ENCODE data around the gene BTRC.

The BTRC gene

DNA sequence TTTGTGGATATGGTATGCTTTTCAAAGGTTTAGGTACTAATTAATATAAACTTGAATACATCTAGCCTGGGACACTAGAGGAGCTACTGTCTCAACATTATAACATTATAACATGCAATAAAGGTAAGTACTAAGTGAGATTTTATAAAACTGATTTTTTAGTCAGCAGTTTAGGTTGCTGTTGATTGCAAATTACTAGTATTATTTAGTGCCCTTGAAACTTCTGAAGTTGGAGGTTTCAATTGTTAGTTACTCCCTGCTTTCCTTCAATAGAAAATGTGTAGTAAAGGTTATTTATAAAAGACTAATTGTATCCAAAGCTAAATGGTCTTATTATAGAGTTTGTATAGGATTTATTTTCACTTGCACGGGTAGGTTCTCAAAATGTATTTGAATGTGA is 138.8 kb downstream of the BTRC start:
- Histone ChIP-seq H3K27me3 (ENCODE audit: insufficient read depth, poor library complexity, severe bottlenecking) (no peaks in the 10 kb centered on the region), H3K9me3 (ENCODE audit: severe bottlenecking) (no peaks in the 10 kb centered on the region), H3K4me1 (ENCODE audit: insufficient read depth, poor library complexity, severe bottlenecking) (peaks cover 8% of the 10 kb centered on the region), H3K27ac (ENCODE audit: poor library complexity, severe bottlenecking) (no peak overlapping the region), H3K4me3 (ENCODE audit: severe bottlenecking) (no peak overlapping the region), H3K36me3 (ENCODE audit: low read depth) (no peaks in the 10 kb centered on the region; the same call in 1 of the 2 replicates)
- DNase-seq (ENCODE audit: low spot score) (no peak), ATAC-seq (ENCODE audit: low read depth) (no peak)
- TF ChIP-seq, protein P1, sequence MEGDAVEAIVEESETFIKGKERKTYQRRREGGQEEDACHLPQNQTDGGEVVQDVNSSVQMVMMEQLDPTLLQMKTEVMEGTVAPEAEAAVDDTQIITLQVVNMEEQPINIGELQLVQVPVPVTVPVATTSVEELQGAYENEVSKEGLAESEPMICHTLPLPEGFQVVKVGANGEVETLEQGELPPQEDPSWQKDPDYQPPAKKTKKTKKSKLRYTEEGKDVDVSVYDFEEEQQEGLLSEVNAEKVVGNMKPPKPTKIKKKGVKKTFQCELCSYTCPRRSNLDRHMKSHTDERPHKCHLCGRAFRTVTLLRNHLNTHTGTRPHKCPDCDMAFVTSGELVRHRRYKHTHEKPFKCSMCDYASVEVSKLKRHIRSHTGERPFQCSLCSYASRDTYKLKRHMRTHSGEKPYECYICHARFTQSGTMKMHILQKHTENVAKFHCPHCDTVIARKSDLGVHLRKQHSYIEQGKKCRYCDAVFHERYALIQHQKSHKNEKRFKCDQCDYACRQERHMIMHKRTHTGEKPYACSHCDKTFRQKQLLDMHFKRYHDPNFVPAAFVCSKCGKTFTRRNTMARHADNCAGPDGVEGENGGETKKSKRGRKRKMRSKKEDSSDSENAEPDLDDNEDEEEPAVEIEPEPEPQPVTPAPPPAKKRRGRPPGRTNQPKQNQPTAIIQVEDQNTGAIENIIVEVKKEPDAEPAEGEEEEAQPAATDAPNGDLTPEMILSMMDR (IDR thresholded peaks at IDR 0.05; ENCODE audit: poor library complexity, severe bottlenecking), result no peak

DNA sequence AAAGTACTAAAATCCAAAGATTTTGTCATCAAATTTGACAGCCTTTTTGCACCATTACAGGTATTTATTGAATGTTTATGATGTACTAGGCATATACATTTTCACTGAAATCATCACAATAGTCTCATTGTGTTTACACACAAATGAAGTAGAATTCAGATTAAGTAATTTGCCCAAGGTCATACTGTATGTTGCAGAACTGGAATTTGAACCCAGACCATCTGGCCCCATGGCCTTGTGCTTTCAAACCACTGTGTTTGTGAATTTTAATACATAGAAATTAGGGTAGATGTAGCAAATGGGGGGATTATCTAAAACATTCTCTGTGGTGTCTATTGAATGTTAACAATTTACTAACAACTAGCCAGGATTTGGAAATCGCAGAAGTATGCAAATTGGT is 139.3 kb downstream of the BTRC start:
- Histone ChIP-seq H3K4me3 (ENCODE audit: severe bottlenecking) (no peak overlapping the region), H3K4me1 (ENCODE audit: insufficient read depth, poor library complexity, severe bottlenecking) (peaks cover 8% of the 10 kb centered on the region), H3K27me3 (ENCODE audit: insufficient read depth, poor library complexity, severe bottlenecking) (no peaks in the 10 kb centered on the region), H3K36me3 (ENCODE audit: low read depth) (no peaks in the 10 kb centered on the region; the same call in 1 of the 2 replicates), H3K27ac (ENCODE audit: poor library complexity, severe bottlenecking) (no peak overlapping the region), H3K9me3 (ENCODE audit: severe bottlenecking) (no peaks in the 10 kb centered on the region)
- DNase-seq (ENCODE audit: low spot score) (no peak), ATAC-seq (ENCODE audit: low read depth) (no peak)
- TF ChIP-seq, protein P1 (IDR thresholded peaks at IDR 0.05; ENCODE audit: poor library complexity, severe bottlenecking), result no peak

DNA sequence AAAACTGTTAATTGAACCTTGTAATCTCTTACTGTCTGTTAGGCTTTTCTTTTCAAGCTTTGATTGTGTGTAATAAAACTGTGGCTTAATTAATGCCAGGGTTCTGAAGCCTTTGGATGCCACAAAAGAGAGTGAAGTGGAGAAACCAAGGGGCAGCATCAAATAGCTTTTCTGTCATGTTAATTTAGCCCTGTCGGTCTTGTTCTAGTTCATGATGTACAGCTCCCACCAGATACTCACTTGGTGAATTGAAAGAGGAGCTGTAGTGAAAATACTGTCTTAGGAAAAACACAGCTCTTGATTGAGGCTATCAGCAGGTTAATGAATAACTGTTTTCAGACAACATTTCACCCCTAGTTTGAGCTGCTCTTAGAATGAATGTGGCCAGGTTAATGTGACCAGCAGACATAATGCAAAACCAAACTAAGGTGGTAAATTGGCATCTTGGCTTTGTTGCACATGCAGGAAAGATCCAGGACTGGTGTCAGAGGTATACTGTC is 139.9 kb downstream of the BTRC start:
- TF ChIP-seq, protein P1 (IDR thresholded peaks at IDR 0.05; ENCODE audit: poor library complexity, severe bottlenecking), result no peak
- no peak for ATAC-seq (ENCODE audit: low read depth)
- Histone ChIP-seq H3K4me1 (ENCODE audit: insufficient read depth, poor library complexity, severe bottlenecking) (peaks cover 8% of the 10 kb centered on the region), H3K9me3 (ENCODE audit: severe bottlenecking) (no peaks in the 10 kb centered on the region), H3K4me3 (ENCODE audit: severe bottlenecking) (no peak overlapping the region), H3K27me3 (ENCODE audit: insufficient read depth, poor library complexity, severe bottlenecking) (no peaks in the 10 kb centered on the region), H3K27ac (ENCODE audit: poor library complexity, severe bottlenecking) (no peak overlapping the region), H3K36me3 (ENCODE audit: low read depth) (no peaks in the 10 kb centered on the region)
- no peak for DNase-seq (ENCODE audit: low spot score)

DNA sequence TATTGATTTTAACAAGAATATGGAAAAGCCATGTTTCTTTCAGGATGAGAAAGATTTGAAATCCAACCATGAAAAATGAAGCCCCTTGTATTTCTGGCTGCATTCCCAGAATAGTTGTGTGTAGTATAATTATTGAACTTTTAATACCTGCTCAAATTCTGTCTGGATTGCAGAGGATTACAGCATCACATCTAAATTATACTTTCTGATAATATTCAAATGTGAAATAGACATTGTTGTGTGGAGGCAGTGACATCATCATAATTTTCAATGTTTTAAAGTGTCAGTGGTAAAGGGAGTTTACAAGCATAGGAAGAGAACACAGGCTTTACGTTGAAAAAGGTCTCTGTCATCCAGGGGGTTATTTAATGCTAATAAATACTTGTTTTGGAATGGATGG is 140.7 kb downstream of the BTRC start:
- peaks cover 1% of the 10 kb centered on the region for H3K4me1 ChIP-seq (ENCODE audit: insufficient read depth, poor library complexity, severe bottlenecking)
- no peak overlapping the region for H3K4me3 ChIP-seq (ENCODE audit: severe bottlenecking)
- no peaks in the 10 kb centered on the region for H3K36me3 ChIP-seq (ENCODE audit: low read depth)
- no peak for DNase-seq (ENCODE audit: low spot score)
- no peaks in the 10 kb centered on the region for H3K9me3 ChIP-seq (ENCODE audit: severe bottlenecking)
- TF ChIP-seq, protein P1 (IDR thresholded peaks at IDR 0.05; ENCODE audit: poor library complexity, severe bottlenecking), result no peak
- ATAC-seq (ENCODE audit: low read depth), result no peak
- H3K27me3 ChIP-seq (ENCODE audit: insufficient read depth, poor library complexity, severe bottlenecking), result no peaks in the 10 kb centered on the region
- H3K27ac ChIP-seq (ENCODE audit: poor library complexity, severe bottlenecking), result no peak overlapping the region

DNA sequence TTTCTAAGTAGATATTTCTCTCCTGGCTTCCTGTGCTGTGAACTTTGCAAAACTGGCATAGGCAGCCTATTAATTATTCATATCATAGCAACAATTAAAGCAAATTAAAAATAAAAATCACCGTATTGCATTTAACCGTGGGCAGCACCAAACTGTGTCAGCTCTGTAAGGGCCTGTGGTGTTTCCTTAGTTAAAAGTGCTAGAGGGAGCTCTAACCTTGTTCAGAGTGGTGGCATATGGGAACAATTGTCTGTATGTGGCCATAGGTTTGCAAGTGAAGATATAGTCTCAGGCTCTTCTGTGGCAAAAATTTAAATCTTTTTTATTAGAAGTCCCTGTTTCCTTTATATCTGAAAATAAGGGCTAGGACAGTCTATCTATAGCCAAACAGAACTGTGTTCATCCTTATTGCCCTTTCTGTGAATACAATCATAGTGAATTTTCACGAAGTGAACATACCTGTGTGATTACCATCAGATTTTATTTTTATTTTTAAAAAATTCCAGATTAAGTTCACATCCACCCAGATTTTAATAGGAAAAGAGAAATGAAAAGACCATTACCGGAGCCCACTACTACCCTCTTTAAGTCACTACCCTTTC is 141.5 kb downstream of the BTRC start:
- DNase-seq (ENCODE audit: low spot score) (no peak), ATAC-seq (ENCODE audit: low read depth) (peak; percentile 67; the same call in 2 of the 3 replicates)
- H3K27me3 ChIP-seq (ENCODE audit: insufficient read depth, poor library complexity, severe bottlenecking), result no peaks in the 10 kb centered on the region
- H3K4me1 ChIP-seq (ENCODE audit: insufficient read depth, poor library complexity, severe bottlenecking), result no peaks in the 10 kb centered on the region
- H3K9me3 ChIP-seq (ENCODE audit: severe bottlenecking), result no peaks in the 10 kb centered on the region
- no peak overlapping the region for H3K4me3 ChIP-seq (ENCODE audit: severe bottlenecking)
- TF ChIP-seq, protein P1 (IDR thresholded peaks at IDR 0.05; ENCODE audit: poor library complexity, severe bottlenecking), result peak; percentile 56
- no peak overlapping the region for H3K27ac ChIP-seq (ENCODE audit: poor library complexity, severe bottlenecking)
- H3K36me3 ChIP-seq (ENCODE audit: low read depth), result no peaks in the 10 kb centered on the region

Data from RWPE2 (cell line).